Psoas muscle (tissue), 8 donors: ENCODE results near the gene MYLIP. TPM values are rescaled to one million over a fixed set of nuclear protein-coding genes. Genes with fewer than 3 reads are reported as not detected.
A peak's percentile ranks its signal among the peaks of the same experiment; 100 is the strongest.

Experiments used
- ATAC-seq, 4 donors: fragments of 200-7000 bp; cut with Tn5 transposase; one replicate each; pipeline ENCODE4 v1.9.1; 2020; ENCODE audit warnings: moderate library complexity in 3 of 4, mild to moderate bottlenecking in 2 of 4
- DNase-seq, 2 donors: peaks; one replicate each; pipeline ENCODE4 v3.0.0-alpha.2; 2020
- H3K27ac ChIP-seq: fragments of 200-600 bp; one replicate; pipeline ENCODE4 v1.8.0; 2022
- H3K27me3 ChIP-seq, 3 donors: fragments of 200-600 bp in 1 of 3; one replicate each; pipeline versions ENCODE4 v1.6.1 to v1.8.0; 2013 to 2022; ENCODE audit warnings: low read length in 2 of 3, mild to moderate bottlenecking in 2 of 3, moderate library complexity in 1 of 3; ENCODE audit not compliant: insufficient read depth in 3 of 3
- H3K36me3 ChIP-seq, 2 donors: fragments of 200-600 bp in 1 of 2; one replicate each; pipeline versions ENCODE4 v1.6.1 to v1.8.0; 2013 to 2022; ENCODE audit warnings: low read depth in 1 of 2, mild to moderate bottlenecking in 1 of 2, moderate library complexity in 1 of 2; ENCODE audit not compliant: insufficient read depth in 1 of 2
- H3K4me1 ChIP-seq: fragments of 200-600 bp; one replicate; pipeline ENCODE4 v1.8.0; 2022
- H3K4me3 ChIP-seq: fragments of 200-600 bp; one replicate; pipeline ENCODE4 v1.8.0; 2022; ENCODE audit warnings: mild to moderate bottlenecking
- H3K9me3 ChIP-seq: fragments of 200-600 bp; one replicate; pipeline ENCODE4 v1.8.0; 2022
- WGBS, 3 donors: extraction: QIAGEN DNeasy Blood & Tissue Kit; methylation state at CpG; one replicate each; pipeline versions ENCODE4 v1.1.6 to v1.1.7; 2013; 5-methylcytosine and 5-hydroxymethylcytosine counted together
- intact Hi-C, 2 donors: fragments of 100-400 bp; cut with DNase I; formaldehyde crosslinking; loops; one replicate each; pipeline versions ENCODE4 v1.11.0 to v1.14.2; 2022
- polyA plus RNA-seq, 3 donors: library from polyadenylated mRNA; stranded (reverse); fragments of 200-250 nt; gene quantifications; one replicate each; pipeline ENCODE4 v1.2.3, GENCODE V29; 2013
- total RNA-seq, 4 donors: library from RNA; stranded (reverse); fragmentation: NEBNext Ultra II Directional in 2 of 4; extraction: Animal tissue kit (Norgen Biotek cat#: 25700) in 2 of 4; gene quantifications; one replicate each; pipeline versions ENCODE4 v1.2.1 to v1.2.4, GENCODE V29; 2021 to 2023
- TF ChIP-seq, protein P1 (sequence below): fragments of 200-600 bp; IDR thresholded peaks from one replicate; pipeline ENCODE4 v1.8.0; 2022; ENCODE audit warnings: antibody characterized with exemption
- donor health status: healthy with polysubstance abuse.
- donor health status: DM: no; HTN: no; CAD: no; lungs with moderate emphysema.
- donor health status: Bipolar disorder and iron deficiency.
- donor health status: healthy.
- donor health status: DM: yes; HTN: yes; CAD: no.
- donor health status: DM: no; HTN: no; CAD: no.
- donor health status: DM: no; HTN: no; CAD: no.
- donor health status: DM: yes; HTN: yes; CAD: no.

Gene MYLIP
- total and polyA plus RNA-seq, 7 donors: 3.9 to 23.4 (median 15.4) TPM

DNA sequence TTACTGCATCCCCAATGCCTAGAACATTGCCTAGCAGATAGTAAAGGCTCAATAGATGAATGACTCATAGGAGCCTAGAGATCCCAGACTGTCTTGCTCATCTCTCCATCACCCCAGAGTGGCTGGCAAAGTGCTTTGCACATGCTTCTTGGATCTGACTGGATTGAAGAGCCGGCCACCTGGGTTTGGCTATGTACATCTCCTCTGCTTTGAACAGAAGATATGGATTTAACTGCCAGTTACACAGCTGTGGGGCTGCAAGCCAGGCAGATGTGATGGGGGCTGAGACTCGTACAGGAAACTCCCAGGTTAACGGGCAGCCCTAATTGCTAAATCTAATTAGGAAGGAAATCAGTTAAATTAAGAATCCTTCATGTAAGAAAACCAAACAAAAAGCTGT is 28.6 kb downstream of the MYLIP start:
- Histone ChIP-seq H3K4me3 (no peak overlapping the region), H3K9me3 (no peaks in the 10 kb centered on the region), H3K36me3 (no peaks in the 10 kb centered on the region), H3K4me1 (peaks cover 25% of the 10 kb centered on the region), H3K27ac (no peak overlapping the region), H3K27me3 (no peaks in the 10 kb centered on the region)
- DNase-seq (no peak), ATAC-seq (peak in 1 of 4 donors; percentile 30)
- TF ChIP-seq, protein P1, sequence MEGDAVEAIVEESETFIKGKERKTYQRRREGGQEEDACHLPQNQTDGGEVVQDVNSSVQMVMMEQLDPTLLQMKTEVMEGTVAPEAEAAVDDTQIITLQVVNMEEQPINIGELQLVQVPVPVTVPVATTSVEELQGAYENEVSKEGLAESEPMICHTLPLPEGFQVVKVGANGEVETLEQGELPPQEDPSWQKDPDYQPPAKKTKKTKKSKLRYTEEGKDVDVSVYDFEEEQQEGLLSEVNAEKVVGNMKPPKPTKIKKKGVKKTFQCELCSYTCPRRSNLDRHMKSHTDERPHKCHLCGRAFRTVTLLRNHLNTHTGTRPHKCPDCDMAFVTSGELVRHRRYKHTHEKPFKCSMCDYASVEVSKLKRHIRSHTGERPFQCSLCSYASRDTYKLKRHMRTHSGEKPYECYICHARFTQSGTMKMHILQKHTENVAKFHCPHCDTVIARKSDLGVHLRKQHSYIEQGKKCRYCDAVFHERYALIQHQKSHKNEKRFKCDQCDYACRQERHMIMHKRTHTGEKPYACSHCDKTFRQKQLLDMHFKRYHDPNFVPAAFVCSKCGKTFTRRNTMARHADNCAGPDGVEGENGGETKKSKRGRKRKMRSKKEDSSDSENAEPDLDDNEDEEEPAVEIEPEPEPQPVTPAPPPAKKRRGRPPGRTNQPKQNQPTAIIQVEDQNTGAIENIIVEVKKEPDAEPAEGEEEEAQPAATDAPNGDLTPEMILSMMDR: no peak
- 19 to 38% (median 22%) methylated on average over 3 of the region's 3 CpGs for WGBS, 3 donors
- intact Hi-C loops: no loop called here

DNA sequence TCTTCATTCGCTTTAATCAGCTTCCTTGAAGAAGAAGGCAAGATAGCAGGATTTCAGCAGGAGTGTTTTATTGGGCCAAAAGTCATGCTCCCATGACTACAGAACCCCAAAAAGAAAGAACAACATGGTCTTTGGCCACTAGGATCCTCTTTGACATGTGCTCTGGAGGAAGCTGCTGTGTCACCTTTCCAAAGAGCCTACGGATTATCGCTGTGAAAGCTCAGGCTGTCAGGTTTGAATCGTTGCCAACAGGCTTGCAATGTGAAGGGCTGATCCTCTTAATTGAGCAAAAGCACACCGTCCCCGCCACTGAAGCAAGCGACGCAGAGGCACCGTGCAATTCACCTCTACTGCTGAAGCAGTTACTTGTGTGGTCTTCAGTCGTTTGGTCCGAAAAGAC is 29.0 kb downstream of the MYLIP start:
- intact Hi-C loops: no loop called here
- H3K36me3 ChIP-seq: no peaks in the 10 kb centered on the region
- peaks cover 25% of the 10 kb centered on the region for H3K4me1 ChIP-seq
- TF ChIP-seq, protein P1: peak; percentile 7
- H3K27me3 ChIP-seq: no peaks in the 10 kb centered on the region
- H3K4me3 ChIP-seq: no peak overlapping the region
- no peak overlapping the region for H3K27ac ChIP-seq
- WGBS, 3 donors: 30 to 59% (median 34%) methylated on average over 11 of the region's 11 CpGs
- DNase-seq (peak in 1 of 2 donors; percentile 81), ATAC-seq (peak in 3 of 4 donors; percentile 62 to 85 (median 84))
- no peaks in the 10 kb centered on the region for H3K9me3 ChIP-seq

DNA sequence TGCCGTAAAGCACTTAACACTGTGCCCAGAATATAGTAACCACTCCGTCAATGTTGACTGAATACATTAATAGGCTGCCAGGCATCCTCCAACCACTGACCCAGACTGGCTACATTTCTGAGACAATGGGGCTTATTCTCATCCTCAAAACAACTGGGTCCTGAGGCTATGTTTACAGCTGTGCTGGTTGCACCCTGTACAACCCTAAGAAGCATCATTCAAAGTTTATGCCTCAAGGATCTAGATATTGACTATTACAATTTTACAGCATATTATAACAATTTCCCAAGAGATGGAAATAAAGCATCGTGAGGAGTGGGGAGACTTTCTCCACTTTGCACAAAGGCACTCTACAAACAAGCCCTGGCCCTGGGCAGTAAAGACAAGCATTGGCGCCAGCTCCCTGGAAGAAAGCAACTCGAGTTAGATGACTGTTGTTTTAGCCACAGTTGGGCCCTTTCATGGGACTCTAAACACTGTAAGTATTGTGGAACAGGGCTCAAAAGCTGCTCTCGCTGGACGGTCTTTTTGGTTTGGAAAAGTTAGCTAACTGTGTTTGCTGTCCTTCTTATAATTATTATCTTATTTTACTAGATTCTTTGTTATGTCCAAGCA is 30.2 kb downstream of the MYLIP start:
- Histone ChIP-seq H3K27me3 (no peaks in the 10 kb centered on the region), H3K36me3 (no peaks in the 10 kb centered on the region), H3K9me3 (no peaks in the 10 kb centered on the region), H3K27ac (no peak overlapping the region), H3K4me1 (peaks cover 25% of the 10 kb centered on the region), H3K4me3 (no peak overlapping the region)
- TF ChIP-seq, protein P1: no peak
- ATAC-seq: no peak
- DNase-seq: no peak
- 80 to 85% (median 81%) methylated on average over 7 of the region's 7 CpGs for WGBS, 3 donors
- intact Hi-C loops: no loop called here

DNA sequence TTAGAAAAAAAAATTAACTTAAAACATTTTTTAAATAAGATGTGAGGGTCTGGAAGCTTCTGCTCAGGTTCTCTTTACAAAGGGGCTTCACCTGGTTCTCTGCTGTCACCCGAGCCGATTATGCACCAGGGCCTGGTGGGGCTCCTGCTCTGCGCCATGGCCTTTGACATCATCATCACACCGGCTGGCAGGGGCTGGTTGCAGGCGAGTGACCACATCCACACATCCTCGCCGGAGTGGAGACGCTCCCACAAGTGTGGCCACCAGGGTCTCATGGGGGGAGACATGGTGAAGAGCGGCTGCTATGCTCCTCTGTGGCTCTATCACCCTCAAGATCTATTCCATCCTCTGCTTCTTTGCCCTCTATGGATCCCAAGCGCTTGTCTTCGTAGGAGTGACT is 31.9 kb downstream of the MYLIP start:
- DNase-seq: no peak
- ATAC-seq: no peak
- TF ChIP-seq, protein P1: no peak
- intact Hi-C loops: no loop called here
- H3K36me3 ChIP-seq: no peaks in the 10 kb centered on the region
- no peak overlapping the region for H3K4me3 ChIP-seq
- H3K27me3 ChIP-seq: no peaks in the 10 kb centered on the region
- H3K27ac ChIP-seq: no peak overlapping the region
- no peaks in the 10 kb centered on the region for H3K9me3 ChIP-seq
- peaks cover 11% of the 10 kb centered on the region for H3K4me1 ChIP-seq
- 95 to 98% (median 96%) methylated on average over 11 of the region's 11 CpGs for WGBS, 3 donors

DNA sequence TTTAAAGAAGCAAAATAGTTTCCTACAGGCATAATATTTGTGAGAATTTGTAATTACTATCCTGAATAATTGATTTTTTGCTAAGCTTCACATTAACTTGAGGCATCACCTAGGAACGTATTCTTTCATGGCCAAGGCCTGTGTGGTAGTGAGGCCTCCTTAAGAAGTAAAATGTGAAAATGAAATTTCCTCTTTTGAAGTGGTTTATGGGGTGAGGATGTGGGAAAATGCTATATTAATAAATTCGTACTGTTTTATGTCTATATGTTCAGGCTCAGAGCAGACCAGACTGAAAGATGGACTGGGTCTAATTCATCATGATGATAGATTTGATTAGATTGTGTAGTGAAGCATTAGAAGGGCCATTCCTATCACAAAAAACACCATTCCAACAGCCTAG is 33.1 kb downstream of the MYLIP start:
- TF ChIP-seq, protein P1: no peak
- no peak for DNase-seq
- no peaks in the 10 kb centered on the region for H3K36me3 ChIP-seq
- ATAC-seq: no peak
- H3K27ac ChIP-seq: no peak overlapping the region
- no peak overlapping the region for H3K4me3 ChIP-seq
- intact Hi-C loops: no loop called here
- peaks cover 11% of the 10 kb centered on the region for H3K4me1 ChIP-seq
- no peaks in the 10 kb centered on the region for H3K27me3 ChIP-seq
- no peaks in the 10 kb centered on the region for H3K9me3 ChIP-seq
- WGBS, 3 donors: 89 to 95% (median 94%) methylated on average over 2 of the region's 2 CpGs
